Fibroblast of lung (primary cell): ENCODE measurements around the gene LRRC15.

Experiments
- EZH2 ChIP-seq: IDR thresholded peaks from 2 replicates; pipeline ENCODE4 v1.5.1; 2012; ENCODE audit warnings: low read length, control low read depth, mild to moderate bottlenecking; ENCODE audit errors: missing control alignments
- TF ChIP-seq, protein P1 (sequence below), 2 donors: IDR thresholded peaks in 1 of 2; conservative IDR thresholded peaks in 1 of 2; 1 replicate in 1 of 2; 2 replicates in 1 of 2; pipeline ENCODE4 v1.5.1; 2011 to 2012; ENCODE audit warnings: low read length in 2 of 2, control low read depth in 1 of 2, inconsistent platforms in 1 of 2, low read depth in 1 of 2, mild to moderate bottlenecking in 1 of 2

DNA sequence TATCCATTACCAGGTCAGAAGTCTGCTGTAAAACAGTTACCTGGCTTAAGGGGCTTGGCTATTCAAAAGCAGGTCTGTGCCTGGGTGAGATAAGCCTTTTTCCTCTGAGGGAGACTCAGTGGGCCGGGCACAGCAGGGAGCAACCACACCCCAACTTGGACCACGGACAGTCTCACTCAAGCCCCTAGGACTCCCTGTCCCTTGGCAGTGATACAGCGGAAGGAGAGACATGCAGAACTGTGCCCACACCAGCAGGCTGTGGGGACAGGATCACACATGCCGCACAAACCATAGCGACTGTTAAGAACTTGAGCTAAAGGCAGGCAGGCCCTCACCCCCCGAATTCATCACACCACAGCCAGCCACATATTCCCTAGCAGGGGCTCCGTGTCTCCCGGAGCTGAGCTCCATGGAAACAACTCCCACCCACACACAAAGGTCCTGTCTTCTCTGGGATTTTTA, 32.4 kb upstream of the LRRC15 start:
- TF ChIP-seq EZH2 = no peak
- TF ChIP-seq, protein P1, sequence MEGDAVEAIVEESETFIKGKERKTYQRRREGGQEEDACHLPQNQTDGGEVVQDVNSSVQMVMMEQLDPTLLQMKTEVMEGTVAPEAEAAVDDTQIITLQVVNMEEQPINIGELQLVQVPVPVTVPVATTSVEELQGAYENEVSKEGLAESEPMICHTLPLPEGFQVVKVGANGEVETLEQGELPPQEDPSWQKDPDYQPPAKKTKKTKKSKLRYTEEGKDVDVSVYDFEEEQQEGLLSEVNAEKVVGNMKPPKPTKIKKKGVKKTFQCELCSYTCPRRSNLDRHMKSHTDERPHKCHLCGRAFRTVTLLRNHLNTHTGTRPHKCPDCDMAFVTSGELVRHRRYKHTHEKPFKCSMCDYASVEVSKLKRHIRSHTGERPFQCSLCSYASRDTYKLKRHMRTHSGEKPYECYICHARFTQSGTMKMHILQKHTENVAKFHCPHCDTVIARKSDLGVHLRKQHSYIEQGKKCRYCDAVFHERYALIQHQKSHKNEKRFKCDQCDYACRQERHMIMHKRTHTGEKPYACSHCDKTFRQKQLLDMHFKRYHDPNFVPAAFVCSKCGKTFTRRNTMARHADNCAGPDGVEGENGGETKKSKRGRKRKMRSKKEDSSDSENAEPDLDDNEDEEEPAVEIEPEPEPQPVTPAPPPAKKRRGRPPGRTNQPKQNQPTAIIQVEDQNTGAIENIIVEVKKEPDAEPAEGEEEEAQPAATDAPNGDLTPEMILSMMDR (conservative IDR thresholded peaks at IDR 0.05 in 1 of 2, IDR thresholded peaks at IDR 0.05 in 1 of 2; ENCODE audit: low read depth in 1 of 2, low read length in 2 of 2) = no peak
